H1 (cell line): ENCODE measurements around the gene OR13J1.

Experiments
- TAF7 ChIP-seq: optimal IDR thresholded peaks from 2 replicates; pipeline ENCODE3; 2011; ENCODE audit warnings: low read depth, mild to moderate bottlenecking, inconsistent platforms, low read length, moderate library complexity, borderline replicate concordance
- YY1 ChIP-seq: IDR thresholded peaks from 2 replicates; pipeline ENCODE4 v1.6.1; 2011; ENCODE audit warnings: low read depth, mild to moderate bottlenecking, low read length

- TF ChIP-seq YY1 (no peak), TAF7 (no peak)
Observed at GRCh38 chr9:35847792-35848572, 22.2 kb downstream of the OR13J1 start.
